Measurements from ENCODE around the gene TIMP1.
A peak's percentile ranks its signal among the peaks of the same experiment; 100 is the strongest.

Gene TIMP1

DNA sequence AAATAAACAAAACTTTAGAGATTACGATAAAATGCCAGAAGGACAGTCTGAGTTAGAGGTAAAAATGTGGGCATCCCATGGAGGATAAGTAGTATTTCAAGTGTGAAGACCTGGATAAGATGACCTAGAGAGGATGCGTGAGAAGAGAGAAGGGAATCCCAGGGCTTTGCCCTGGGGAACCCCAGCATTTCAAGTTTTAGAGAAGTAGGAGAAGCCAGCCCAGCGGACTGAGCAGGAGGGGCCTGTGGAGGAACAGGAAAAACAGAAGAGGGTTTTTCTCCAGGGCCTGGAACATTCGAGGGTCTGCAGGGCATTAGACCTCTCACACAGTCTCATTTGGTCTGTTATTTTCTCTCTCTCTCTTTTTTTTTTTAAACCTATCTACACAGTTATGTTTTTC is 50.4 kb downstream of the TIMP1 start:
- H3K4me2 ChIP-seq (ENCODE audit: low read length), result peak overlapping the region; percentile 4; the same call in 1 of the 2 replicates
- no peak overlapping the region for H3K9ac ChIP-seq (ENCODE audit: low read length)
- H3K79me2 ChIP-seq (ENCODE audit: low read length), result no peaks in the 10 kb centered on the region
- no peaks in the 10 kb centered on the region for H3K27me3 ChIP-seq (ENCODE audit: low read depth, low read length)
- no peaks in the 10 kb centered on the region for H3K9me3 ChIP-seq (ENCODE audit: insufficient read depth, low read length)
- H3K27ac ChIP-seq (ENCODE audit: low read length), result no peak overlapping the region
- H3K36me3 ChIP-seq (replicated peaks; ENCODE audit: low read depth, low read length), result peaks cover 5% of the 10 kb centered on the region
- H3K4me3 ChIP-seq (ENCODE audit: low read length), result no peak overlapping the region
- peaks cover 17% of the 10 kb centered on the region for H3K4me1 ChIP-seq (ENCODE audit: low read length)
- TF ChIP-seq, protein P1, sequence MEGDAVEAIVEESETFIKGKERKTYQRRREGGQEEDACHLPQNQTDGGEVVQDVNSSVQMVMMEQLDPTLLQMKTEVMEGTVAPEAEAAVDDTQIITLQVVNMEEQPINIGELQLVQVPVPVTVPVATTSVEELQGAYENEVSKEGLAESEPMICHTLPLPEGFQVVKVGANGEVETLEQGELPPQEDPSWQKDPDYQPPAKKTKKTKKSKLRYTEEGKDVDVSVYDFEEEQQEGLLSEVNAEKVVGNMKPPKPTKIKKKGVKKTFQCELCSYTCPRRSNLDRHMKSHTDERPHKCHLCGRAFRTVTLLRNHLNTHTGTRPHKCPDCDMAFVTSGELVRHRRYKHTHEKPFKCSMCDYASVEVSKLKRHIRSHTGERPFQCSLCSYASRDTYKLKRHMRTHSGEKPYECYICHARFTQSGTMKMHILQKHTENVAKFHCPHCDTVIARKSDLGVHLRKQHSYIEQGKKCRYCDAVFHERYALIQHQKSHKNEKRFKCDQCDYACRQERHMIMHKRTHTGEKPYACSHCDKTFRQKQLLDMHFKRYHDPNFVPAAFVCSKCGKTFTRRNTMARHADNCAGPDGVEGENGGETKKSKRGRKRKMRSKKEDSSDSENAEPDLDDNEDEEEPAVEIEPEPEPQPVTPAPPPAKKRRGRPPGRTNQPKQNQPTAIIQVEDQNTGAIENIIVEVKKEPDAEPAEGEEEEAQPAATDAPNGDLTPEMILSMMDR (IDR thresholded peaks at IDR 0.05; ENCODE audit: low read depth, low read length), result no peak
- TF ChIP-seq EZH2phosphoT487 (IDR thresholded peaks at IDR 0.05; ENCODE audit: low read depth), result no peak
- H2AFZ ChIP-seq (ENCODE audit: low read depth, low read length), result no peak overlapping the region
- no peaks in the 10 kb centered on the region for H4K20me1 ChIP-seq (ENCODE audit: insufficient read depth, low read length)

GRCh38 chrX:47633689-47634590 is 51.7 kb downstream of the TIMP1 start:
- Histone ChIP-seq H3K4me2 (ENCODE audit: low read length) (no peak overlapping the region), H2AFZ (ENCODE audit: low read depth, low read length) (no peak overlapping the region), H3K4me1 (ENCODE audit: low read length) (peaks cover 17% of the 10 kb centered on the region), H4K20me1 (ENCODE audit: insufficient read depth, low read length) (no peaks in the 10 kb centered on the region), H3K9ac (ENCODE audit: low read length) (no peak overlapping the region), H3K27me3 (ENCODE audit: low read depth, low read length) (no peaks in the 10 kb centered on the region), H3K79me2 (ENCODE audit: low read length) (no peaks in the 10 kb centered on the region), H3K27ac (ENCODE audit: low read length) (no peak overlapping the region), H3K9me3 (ENCODE audit: insufficient read depth, low read length) (no peaks in the 10 kb centered on the region), H3K36me3 (replicated peaks; ENCODE audit: low read depth, low read length) (peaks cover 5% of the 10 kb centered on the region), H3K4me3 (ENCODE audit: low read length) (no peak overlapping the region)
- TF ChIP-seq, protein P1 (IDR thresholded peaks at IDR 0.05; ENCODE audit: low read depth, low read length), result no peak
- no peak for TF ChIP-seq EZH2phosphoT487 (IDR thresholded peaks at IDR 0.05; ENCODE audit: low read depth)

- no peak overlapping the region for H3K9ac ChIP-seq (ENCODE audit: low read length)
- no peaks in the 10 kb centered on the region for H3K27me3 ChIP-seq (ENCODE audit: low read depth, low read length)
- H4K20me1 ChIP-seq (ENCODE audit: insufficient read depth, low read length), result no peaks in the 10 kb centered on the region
- H3K4me3 ChIP-seq (ENCODE audit: low read length), result no peak overlapping the region
- no peaks in the 10 kb centered on the region for H3K79me2 ChIP-seq (ENCODE audit: low read length)
- H3K4me1 ChIP-seq (ENCODE audit: low read length), result peaks cover 13% of the 10 kb centered on the region
- H3K27ac ChIP-seq (ENCODE audit: low read length), result no peak overlapping the region
- peaks cover 12% of the 10 kb centered on the region for H3K36me3 ChIP-seq (replicated peaks; ENCODE audit: low read depth, low read length)
- TF ChIP-seq, protein P1 (IDR thresholded peaks at IDR 0.05; ENCODE audit: low read depth, low read length), result no peak
- no peak for TF ChIP-seq EZH2phosphoT487 (IDR thresholded peaks at IDR 0.05; ENCODE audit: low read depth)
- H3K9me3 ChIP-seq (ENCODE audit: insufficient read depth, low read length), result no peaks in the 10 kb centered on the region
- H2AFZ ChIP-seq (ENCODE audit: low read depth, low read length), result no peak overlapping the region
- H3K4me2 ChIP-seq (ENCODE audit: low read length), result no peak overlapping the region
Observed at GRCh38 chrX:47634871-47635575, 52.8 kb downstream of the TIMP1 start.
